Stimulated activated CD4-positive, alpha-beta T cell treated with anti-CD3 and anti-CD28 coated beads, Interleukin-15, amount 100 ng/mL, for 24 hours (primary cell): ENCODE results near the gene NTHL1.
"Not testable (repeated sequence)": the region's sequence is repeated elsewhere in the genome, so short reads cannot be mapped to it uniquely, and the experiment has no call there.

Experiments
- DNase-seq: peaks from one replicate; pipeline ENCODE4 v3.0.0-alpha.2; 2020

The NTHL1 gene

DNA sequence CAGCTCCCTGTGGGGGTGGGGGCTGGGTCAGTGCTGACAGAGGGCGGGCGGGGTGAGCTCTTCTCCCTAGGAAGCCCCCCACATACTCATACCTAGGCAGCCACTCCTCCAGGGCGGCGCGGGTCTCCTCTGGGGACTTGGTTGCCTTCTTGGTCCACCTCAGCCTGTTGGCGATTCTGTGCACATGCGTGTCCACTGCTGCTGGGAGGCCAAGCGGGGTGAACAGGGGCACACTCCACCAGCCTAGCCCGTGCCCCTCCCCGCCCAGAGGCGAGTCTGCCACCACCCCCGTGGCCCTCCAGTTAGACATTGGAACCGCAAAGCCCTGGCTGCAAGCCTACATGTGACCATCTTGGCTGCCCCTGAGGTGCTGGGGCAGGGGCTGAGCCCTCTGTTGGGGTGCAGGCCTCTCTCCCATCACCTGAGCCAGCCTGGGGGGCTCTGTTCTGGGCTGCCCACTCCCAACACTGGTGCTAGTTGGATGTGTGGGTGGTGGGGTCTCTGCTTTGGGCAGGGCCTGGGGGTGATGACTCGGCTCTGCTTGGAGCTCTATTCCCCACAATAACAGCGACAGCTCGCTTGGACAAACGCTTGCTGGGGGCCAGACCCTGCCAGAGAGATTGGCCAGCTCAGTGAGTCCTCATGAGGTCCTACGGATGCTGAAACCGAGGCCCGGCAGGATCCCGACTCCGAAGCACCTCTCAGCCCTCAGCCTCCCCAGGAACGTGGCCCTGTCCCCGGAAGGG is 7.4 kb downstream of the NTHL1 start:
- no peak for DNase-seq

DNA sequence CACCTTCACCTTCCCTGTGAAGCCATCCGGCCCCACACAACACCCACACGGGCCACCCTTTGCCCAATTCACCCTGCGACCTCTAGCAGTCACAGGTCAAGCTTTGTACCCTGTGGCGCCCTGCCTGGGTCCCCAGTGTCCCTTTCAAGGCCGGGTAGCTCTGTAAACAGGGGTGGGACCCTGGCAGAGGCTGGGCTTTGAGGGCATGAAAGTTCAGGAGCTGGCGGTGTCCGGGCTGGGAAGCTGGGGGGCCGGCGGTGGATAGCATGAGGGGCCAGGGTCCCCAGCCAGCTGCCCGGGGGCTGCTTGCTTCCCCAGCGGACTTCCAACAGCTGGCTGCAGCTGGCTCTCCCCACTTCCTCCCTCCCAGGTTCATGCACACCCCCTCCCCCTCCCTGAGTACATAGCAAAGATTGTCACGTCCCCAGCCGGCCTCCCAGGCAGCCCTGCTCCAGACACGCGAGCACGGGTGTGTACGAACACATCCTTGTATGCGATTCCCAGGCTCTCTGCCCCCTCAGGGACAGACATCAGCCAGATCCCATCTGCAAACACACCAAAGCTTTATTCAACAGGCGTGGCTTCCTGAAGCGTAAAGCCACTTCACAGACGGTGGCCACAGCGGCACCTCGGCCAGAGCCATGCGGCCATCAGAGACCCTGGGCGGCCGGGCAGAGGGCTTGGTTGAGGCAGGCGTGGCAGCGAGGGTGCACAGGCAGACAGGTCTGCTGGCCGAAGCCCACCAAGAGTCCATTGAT is 8.2 kb downstream of the NTHL1 start:
- DNase-seq: no peak

DNA sequence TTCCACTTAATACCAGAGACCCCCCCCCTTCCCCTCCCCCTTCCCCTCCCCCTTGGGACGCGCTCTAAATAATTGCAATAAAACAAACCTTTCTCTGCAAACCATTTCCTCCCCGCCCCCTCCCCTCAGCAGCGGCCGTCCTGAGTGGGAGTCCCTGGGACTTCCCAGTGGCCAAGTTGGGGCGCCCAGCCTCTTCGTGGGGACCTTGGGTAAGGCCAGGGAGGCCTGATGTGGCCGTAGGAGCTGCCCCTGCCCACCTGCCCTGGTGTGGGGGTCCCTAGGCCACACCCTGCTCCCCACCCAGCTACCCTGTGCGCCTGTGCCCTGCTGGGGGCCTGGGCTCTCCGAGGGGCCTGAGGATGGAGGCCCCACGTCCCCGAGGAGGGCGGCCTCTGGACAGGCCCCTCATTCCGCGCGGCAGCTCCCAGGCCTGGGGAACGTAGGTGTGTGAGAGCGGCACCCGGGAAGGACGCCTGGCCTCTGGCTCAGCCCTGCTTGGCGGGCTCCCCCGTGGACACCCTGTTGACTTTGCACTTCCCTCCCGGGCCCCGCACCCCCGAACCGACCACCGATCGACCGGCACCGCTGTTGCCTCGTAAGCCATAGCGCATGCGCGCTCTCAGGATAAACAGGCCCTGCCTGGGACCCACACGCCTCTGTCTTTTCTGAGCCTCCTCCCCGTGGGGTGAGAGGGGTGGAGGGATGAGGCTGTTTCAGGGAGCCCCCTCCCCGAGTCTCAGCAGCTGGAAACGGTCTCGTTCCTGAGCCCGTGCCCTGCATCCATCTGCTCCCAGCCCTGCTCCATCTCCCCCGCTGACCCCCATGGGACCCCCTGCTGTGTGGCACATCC is 9.0 kb downstream of the NTHL1 start:
- DNase-seq: no peak

GRCh38 chr16:2037647-2038381 is 9.8 kb downstream of the NTHL1 start:
- DNase-seq: no peak

GRCh38 chr16:2037115-2037514 is 10.5 kb downstream of the NTHL1 start:
- no peak for DNase-seq

DNA sequence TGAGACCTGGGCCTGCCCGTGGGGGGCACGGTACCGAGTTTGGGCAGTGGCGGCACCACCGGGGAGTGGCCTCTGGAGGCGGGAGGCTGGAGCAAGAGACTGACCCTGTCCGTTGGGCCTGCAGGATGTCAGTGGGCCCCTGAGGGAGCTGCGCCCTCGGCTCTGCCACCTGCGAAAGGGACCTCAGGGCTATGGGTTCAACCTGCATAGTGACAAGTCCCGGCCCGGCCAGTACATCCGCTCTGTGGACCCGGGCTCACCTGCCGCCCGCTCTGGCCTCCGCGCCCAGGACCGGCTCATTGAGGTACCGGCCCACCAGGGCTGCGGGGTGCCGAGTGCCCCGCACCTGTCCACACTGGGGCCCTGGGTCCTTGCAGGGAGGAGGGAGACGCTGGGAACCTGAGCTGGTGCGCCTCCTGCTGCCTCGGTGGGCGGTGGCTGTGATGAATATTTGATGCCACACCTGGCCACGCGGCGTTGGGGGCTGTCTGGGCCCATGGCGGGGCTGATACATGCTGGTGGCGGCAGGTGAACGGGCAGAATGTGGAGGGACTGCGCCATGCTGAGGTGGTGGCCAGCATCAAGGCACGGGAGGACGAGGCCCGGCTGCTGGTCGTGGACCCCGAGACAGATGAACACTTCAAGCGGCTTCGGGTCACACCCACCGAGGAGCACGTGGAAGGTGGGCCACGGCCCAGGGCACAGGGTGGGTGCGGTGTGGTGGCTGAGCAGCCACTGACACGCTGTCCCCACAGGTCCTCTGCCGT is 11.3 kb downstream of the NTHL1 start:
- no peak for DNase-seq

DNA sequence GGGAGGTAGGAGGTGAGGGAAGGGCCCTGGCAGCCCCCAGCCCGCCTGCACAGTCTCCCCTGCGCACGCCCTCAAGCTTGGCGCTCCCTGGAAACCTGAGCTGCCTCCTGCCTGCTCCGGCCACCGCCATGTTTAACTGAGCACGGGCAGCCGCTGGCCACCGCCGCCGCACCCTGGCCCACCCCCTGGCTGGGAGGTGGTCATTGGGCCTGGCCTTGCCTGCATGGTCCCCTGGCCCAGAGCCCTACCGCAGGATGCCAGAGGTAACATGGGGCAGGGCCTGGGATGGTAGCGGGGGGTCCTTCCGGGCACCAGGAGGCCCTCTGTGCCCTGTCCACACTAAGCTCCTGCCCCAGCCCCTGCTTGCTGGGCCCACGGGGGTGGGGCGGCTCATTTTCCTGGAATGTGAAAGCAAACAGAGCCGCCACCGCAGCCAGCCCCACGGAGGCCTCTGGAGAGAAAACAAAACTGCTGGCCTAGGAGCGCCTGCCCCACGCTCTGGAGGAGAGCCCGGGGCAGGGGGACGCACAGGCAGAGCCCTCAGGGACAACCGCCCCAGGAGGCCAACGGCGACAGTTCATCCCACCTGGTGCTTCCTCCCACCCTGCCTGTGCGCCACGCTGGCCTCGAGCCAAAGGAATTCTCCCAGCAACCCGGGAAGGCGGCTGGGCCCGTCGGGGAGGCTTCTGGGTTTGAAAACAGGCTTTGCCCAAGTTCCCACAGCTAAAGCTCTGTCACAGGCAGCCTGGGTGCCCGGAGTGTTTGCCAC is 12.0 kb downstream of the NTHL1 start:
- DNase-seq: no peak

GRCh38 chr16:2034696-2035430 is 12.8 kb downstream of the NTHL1 start:
- no peak for DNase-seq

DNA sequence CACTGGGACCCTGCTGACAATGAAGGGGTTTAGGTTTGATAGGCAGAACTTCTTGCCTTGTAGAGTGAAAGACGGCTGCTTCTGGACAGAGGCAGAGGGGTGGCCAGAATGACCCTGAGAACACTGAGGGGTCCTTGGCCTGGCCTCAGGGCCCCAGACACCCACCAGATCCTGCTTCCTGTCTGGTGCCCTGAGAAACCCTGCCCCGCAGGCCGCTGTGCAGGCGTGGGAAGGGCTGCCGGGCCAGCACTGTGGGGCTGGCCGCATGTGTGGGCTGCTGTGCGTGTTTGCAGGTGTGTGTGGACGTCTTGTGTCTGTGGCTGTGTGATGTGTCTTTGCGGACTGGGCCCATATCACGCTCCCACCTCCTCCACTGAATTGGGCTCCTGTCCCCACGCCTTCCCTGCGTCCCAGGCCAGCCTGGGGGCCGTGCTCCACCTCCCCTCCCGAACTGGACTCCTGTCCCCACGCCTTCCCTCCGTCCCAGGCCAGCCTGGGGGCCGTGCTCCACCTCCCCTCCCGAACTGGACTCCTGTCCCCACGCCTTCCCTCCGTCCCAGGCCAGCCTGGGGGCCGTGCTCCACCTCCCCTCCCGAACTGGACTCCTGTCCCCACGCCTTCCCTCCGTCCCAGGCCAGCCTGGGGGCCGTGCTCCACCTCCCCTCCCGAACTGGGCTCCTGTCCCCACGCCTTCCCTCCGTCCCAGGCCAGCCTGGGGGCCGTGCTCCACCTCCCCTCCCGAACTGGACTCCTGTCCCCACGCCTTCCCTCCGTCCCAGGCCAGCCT is 13.5 kb downstream of the NTHL1 start:
- DNase-seq: not testable (repeated sequence)

- DNase-seq: no peak
These were observed 14.4 kb downstream of the NTHL1 start for GRCh38 chr16:2033057-2033908.

- DNase-seq: no peak
These were observed 15.2 kb downstream of the NTHL1 start for GRCh38 chr16:2032285-2033056.

GRCh38 chr16:2031081-2031577 is 16.5 kb downstream of the NTHL1 start:
- no peak for DNase-seq

DNA sequence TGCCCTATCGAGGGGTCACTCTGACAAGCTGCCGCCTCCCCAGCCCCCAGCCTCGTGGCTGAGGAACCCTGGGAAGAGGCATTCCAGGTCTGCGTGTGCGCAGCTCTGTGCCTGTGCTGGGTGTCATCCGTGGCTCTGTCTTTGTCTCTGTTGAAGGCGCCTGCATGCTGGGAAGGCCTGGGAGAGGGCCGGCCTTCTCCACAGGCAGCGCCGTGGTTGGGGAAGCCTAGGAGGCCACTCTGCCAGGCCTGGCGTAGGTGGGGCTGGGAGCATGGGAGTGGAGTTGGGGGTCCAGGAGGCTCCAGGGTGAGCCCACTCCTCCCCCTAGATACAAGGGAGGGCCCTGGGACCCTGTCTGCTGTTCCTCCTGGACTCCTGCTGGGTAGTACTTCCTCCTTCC is 17.6 kb downstream of the NTHL1 start:
- no peak for DNase-seq

DNA sequence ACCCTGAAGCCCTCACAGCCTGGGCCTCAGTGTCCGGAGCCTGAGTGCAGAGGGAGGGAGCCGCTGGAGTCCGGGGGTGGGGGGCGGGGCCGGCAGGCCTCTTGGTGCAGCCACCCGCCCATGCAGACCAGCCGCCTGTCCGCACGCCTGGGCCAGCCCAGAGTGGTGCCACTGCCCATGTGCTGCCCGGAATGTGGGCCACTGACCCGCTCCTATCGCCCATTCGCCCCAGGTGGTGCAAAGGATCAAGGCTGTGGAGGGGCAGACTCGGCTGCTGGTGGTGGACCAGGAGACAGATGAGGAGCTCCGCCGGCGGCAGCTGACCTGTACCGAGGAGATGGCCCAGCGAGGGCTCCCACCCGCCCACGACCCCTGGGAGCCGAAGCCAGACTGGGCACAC is 18.3 kb downstream of the NTHL1 start:
- no peak for DNase-seq

DNA sequence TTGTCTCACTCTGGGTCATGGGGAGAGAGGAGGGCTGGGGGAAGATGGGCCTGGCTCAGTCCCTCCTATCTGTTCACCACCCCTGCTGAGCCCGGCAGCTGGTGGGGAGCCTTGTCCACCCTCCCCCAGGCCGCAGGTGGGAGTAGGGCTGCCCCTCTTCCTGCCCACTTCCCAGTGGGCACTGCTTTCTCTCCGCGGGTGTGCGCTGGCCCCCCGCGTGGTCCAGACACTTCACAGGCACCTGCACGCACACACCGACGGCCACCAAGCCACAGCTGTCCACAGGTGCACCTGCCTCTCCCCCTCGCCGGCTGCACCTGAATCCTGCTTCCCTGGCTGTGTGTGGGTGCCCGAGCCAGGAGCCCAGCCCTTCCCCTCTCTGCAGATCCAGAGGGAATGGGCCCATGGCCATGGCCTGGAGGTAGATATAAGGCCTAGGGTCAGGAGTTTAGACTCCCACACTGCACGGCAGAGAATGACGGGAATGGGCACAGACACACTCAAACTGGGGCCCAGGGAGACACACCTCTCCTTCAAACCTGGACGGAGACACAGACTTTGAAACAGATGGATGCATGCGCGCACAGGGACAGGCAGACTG is 18.9 kb downstream of the NTHL1 start:
- DNase-seq: no peak

- no peak for DNase-seq
These were observed 19.5 kb downstream of the NTHL1 start for GRCh38 chr16:2028146-2028545.
